ENCODE data around the gene SLFNL1.

DNA sequence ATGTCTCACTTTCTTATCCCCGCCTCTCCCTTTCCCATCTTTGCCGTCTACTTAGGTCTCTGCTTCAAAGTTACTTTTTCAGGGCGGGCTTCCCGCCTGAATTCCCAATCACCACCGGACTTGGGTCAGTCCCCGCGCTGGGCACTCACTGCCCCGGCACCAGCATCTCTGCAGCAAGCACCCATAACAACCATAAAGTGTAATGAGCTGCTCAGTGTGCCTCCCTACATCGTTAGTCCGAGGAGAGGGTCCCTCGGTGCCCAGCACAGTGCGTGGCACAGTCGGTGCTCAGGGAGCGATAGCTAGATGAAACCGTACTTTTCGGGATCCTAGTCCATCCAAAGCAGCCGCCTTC is 42.7 kb downstream of the SLFNL1 start:
- TF ChIP-seq SUZ12 (IDR thresholded peaks at IDR 0.05) (no peak), L3MBTL2 (conservative IDR thresholded peaks at IDR 0.05) (peak; percentile 47), NFRKB (IDR thresholded peaks at IDR 0.05) (no peak), ARNT (IDR thresholded peaks at IDR 0.05) (no peak), FOXM1 (IDR thresholded peaks at IDR 0.05; ENCODE audit: borderline replicate concordance) (no peak), BHLHE40 (IDR thresholded peaks at IDR 0.05; ENCODE audit: borderline replicate concordance) (no peak)
- TF ChIP-seq, protein P1, sequence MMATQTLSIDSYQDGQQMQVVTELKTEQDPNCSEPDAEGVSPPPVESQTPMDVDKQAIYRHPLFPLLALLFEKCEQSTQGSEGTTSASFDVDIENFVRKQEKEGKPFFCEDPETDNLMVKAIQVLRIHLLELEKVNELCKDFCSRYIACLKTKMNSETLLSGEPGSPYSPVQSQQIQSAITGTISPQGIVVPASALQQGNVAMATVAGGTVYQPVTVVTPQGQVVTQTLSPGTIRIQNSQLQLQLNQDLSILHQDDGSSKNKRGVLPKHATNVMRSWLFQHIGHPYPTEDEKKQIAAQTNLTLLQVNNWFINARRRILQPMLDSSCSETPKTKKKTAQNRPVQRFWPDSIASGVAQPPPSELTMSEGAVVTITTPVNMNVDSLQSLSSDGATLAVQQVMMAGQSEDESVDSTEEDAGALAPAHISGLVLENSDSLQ (IDR thresholded peaks at IDR 0.05): no peak

Data from HEK293T (cell line).